ENCODE measurements around the gene FBXO39.

Gene FBXO39

DNA sequence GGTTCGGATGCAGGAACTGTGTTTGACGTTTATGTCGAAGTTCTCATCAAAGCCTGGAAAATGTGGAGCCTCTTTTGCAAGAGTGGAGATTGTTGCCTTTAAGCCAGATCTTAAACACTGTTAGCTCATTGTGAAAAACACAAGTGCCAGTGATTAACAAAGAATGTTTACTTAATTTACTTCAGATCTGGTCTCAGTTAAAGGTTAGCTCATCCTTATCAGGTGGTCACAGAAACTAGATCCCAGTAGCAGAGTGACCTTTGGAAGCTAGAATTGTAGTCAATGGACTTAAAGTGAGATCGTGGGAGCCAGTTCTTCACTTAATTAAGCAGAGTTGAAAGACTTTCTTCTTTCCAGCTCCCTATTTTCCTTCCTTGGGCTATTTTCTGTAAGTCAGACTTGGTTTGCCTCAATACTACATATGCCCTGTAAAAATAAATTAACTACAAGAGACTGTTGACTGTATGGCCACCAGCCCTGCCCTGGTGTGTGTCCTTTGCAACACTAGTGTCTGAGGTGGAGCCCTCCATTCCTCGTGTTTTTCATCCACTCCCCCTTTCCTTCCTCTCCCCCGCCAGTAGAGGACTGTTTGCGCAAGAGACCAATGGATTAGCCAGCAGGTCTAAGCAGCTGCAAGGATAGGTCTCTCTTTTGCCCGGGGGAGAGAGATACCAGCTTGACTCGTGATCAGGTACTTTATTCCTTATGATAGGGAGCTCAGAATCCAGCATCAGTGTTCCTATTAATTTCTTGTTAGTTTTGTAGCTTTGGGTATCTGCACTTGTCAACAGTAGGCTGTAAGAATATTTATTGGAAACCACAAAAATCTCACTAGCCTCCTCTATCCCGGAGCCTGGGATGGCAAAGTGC is 20.2 kb downstream of the FBXO39 start:
- TF ChIP-seq, protein P1, sequence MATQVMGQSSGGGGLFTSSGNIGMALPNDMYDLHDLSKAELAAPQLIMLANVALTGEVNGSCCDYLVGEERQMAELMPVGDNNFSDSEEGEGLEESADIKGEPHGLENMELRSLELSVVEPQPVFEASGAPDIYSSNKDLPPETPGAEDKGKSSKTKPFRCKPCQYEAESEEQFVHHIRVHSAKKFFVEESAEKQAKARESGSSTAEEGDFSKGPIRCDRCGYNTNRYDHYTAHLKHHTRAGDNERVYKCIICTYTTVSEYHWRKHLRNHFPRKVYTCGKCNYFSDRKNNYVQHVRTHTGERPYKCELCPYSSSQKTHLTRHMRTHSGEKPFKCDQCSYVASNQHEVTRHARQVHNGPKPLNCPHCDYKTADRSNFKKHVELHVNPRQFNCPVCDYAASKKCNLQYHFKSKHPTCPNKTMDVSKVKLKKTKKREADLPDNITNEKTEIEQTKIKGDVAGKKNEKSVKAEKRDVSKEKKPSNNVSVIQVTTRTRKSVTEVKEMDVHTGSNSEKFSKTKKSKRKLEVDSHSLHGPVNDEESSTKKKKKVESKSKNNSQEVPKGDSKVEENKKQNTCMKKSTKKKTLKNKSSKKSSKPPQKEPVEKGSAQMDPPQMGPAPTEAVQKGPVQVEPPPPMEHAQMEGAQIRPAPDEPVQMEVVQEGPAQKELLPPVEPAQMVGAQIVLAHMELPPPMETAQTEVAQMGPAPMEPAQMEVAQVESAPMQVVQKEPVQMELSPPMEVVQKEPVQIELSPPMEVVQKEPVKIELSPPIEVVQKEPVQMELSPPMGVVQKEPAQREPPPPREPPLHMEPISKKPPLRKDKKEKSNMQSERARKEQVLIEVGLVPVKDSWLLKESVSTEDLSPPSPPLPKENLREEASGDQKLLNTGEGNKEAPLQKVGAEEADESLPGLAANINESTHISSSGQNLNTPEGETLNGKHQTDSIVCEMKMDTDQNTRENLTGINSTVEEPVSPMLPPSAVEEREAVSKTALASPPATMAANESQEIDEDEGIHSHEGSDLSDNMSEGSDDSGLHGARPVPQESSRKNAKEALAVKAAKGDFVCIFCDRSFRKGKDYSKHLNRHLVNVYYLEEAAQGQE (IDR thresholded peaks at IDR 0.05; ENCODE audit: insufficient read depth in 1 of 2, low read depth in 2 of 2, low read length in 2 of 2) = no peak
- TF ChIP-seq FOXP2 (optimal IDR thresholded peaks at IDR 0.05; ENCODE audit: borderline replicate concordance, extremely low read depth, extremely low read length, insufficient read depth) (no peak), TAF1 (IDR thresholded peaks at IDR 0.05; ENCODE audit: borderline replicate concordance, insufficient read depth, low read length) (no peak), POLR2AphosphoS5 (IDR thresholded peaks at IDR 0.05; ENCODE audit: low read depth, low read length) (no peak), SIN3A (IDR thresholded peaks at IDR 0.05; ENCODE audit: borderline replicate concordance, insufficient read depth, low read length) (no peak)

GRCh38 chr17:6796887-6797490 is 21.0 kb downstream of the FBXO39 start:
- TF ChIP-seq, protein P1 (IDR thresholded peaks at IDR 0.05; ENCODE audit: insufficient read depth in 1 of 2, low read depth in 2 of 2, low read length in 2 of 2) = no peak
- no peak for TF ChIP-seq TAF1 (IDR thresholded peaks at IDR 0.05; ENCODE audit: borderline replicate concordance, insufficient read depth, low read length)
- TF ChIP-seq SIN3A (IDR thresholded peaks at IDR 0.05; ENCODE audit: borderline replicate concordance, insufficient read depth, low read length) = no peak
- TF ChIP-seq FOXP2 (optimal IDR thresholded peaks at IDR 0.05; ENCODE audit: borderline replicate concordance, extremely low read depth, extremely low read length, insufficient read depth) = no peak
- no peak for TF ChIP-seq POLR2AphosphoS5 (IDR thresholded peaks at IDR 0.05; ENCODE audit: low read depth, low read length)

DNA sequence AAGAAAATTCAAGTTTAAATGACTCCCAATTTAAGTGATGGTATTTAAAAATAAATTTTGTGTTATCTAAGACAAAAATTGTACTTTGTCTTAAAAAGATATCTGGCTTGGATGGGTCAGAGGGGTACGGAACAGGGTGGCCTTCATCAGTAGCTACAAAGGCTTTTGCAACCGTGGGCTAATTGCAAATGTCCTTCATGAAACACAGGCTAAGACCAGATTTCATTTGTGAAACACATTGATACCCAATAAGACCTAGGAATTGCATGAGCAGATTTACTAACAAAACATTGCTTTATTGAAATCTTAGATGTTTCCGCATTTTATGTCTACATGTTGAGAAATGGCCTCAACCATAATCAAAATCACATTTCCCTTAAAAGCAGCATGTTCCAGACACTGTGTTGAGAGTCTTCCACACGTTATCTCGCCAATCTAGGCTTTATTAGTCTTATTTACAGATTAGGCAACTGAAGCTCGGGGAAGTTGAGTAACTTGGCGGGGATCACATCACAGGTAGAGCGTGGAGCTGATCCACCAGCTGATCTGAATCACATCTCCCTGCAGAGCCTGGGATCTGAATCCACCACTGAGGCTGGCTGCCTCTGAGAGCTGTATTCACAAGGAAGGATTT is 21.8 kb downstream of the FBXO39 start:
- no peak for TF ChIP-seq SIN3A (IDR thresholded peaks at IDR 0.05; ENCODE audit: borderline replicate concordance, insufficient read depth, low read length)
- TF ChIP-seq POLR2AphosphoS5 (IDR thresholded peaks at IDR 0.05; ENCODE audit: low read depth, low read length) = no peak
- TF ChIP-seq, protein P1 (IDR thresholded peaks at IDR 0.05; ENCODE audit: insufficient read depth in 1 of 2, low read depth in 2 of 2, low read length in 2 of 2) = no peak
- TF ChIP-seq TAF1 (IDR thresholded peaks at IDR 0.05; ENCODE audit: borderline replicate concordance, insufficient read depth, low read length) = no peak
- TF ChIP-seq FOXP2 (optimal IDR thresholded peaks at IDR 0.05; ENCODE audit: borderline replicate concordance, extremely low read depth, extremely low read length, insufficient read depth) = no peak

GRCh38 chr17:6799738-6800137 is 23.7 kb downstream of the FBXO39 start:
- TF ChIP-seq, protein P1 (IDR thresholded peaks at IDR 0.05; ENCODE audit: insufficient read depth in 1 of 2, low read depth in 2 of 2, low read length in 2 of 2) = no peak
- TF ChIP-seq SIN3A (IDR thresholded peaks at IDR 0.05; ENCODE audit: borderline replicate concordance, insufficient read depth, low read length) (no peak), POLR2AphosphoS5 (IDR thresholded peaks at IDR 0.05; ENCODE audit: low read depth, low read length) (no peak), FOXP2 (optimal IDR thresholded peaks at IDR 0.05; ENCODE audit: borderline replicate concordance, extremely low read depth, extremely low read length, insufficient read depth) (no peak), TAF1 (IDR thresholded peaks at IDR 0.05; ENCODE audit: borderline replicate concordance, insufficient read depth, low read length) (no peak)

Measured in PFSK-1 (cell line).